Mesenchymal stem cell (in vitro differentiated cells and primary cell): ENCODE measurements around the gene RUFY4.

Experiments used
- DNase-seq: peaks from one replicate; pipeline ENCODE4 v3.0.0-alpha.2; 2013
- H2AFZ ChIP-seq: one replicate; pipeline ENCODE4 v1.6.1; 2013; ENCODE audit warnings: low read depth, mild to moderate bottlenecking, control low read depth, inconsistent platforms, low read length, moderate library complexity
- H2AK5ac ChIP-seq: 2 replicates; pipeline ENCODE4 v1.6.1; 2013; ENCODE audit warnings: low read length, moderate library complexity, mild to moderate bottlenecking, inconsistent platforms; ENCODE audit not compliant: severe bottlenecking
- H2BK120ac ChIP-seq: one replicate; pipeline ENCODE4 v1.6.1; 2013; ENCODE audit warnings: low read depth, mild to moderate bottlenecking, inconsistent platforms, low read length, moderate library complexity
- H2BK12ac ChIP-seq, 2 experiments: one replicate each; pipeline ENCODE4 v1.6.1; 2013; ENCODE audit warnings: inconsistent platforms in 2 of 2, low read length in 2 of 2, mild to moderate bottlenecking in 2 of 2, moderate library complexity in 2 of 2, control low read depth in 1 of 2
- H2BK15ac ChIP-seq: one replicate; pipeline ENCODE4 v1.6.1; 2013; ENCODE audit warnings: mild to moderate bottlenecking, low read depth, inconsistent platforms; ENCODE audit not compliant: poor library complexity, severe bottlenecking
- H2BK5ac ChIP-seq: 2 replicates; pipeline ENCODE4 v1.6.1; 2013; ENCODE audit warnings: low read depth, mild to moderate bottlenecking, low read length, control low read depth, inconsistent platforms; ENCODE audit not compliant: poor library complexity, severe bottlenecking
- H3K14ac ChIP-seq, 2 experiments: one replicate each; pipeline ENCODE4 v1.6.1; 2013; ENCODE audit warnings: inconsistent platforms in 2 of 2, low read length in 2 of 2, control low read depth in 1 of 2, mild to moderate bottlenecking in 1 of 2, moderate library complexity in 1 of 2
- H3K18ac ChIP-seq, 2 experiments: one replicate each; pipeline ENCODE4 v1.6.1; 2013; ENCODE audit warnings: inconsistent platforms in 2 of 2, low read length in 2 of 2, control low read depth in 1 of 2, low read depth in 1 of 2, mild to moderate bottlenecking in 1 of 2
- H3K23ac ChIP-seq, 2 experiments: one replicate each; pipeline ENCODE4 v1.6.1; 2013; ENCODE audit warnings: inconsistent platforms in 2 of 2, low read length in 2 of 2, mild to moderate bottlenecking in 2 of 2, moderate library complexity in 2 of 2, control low read depth in 1 of 2
- H3K27ac ChIP-seq: 2 replicates; pipeline ENCODE4 v1.5.1; 2013; ENCODE audit warnings: mild to moderate bottlenecking, moderate library complexity, low read length, control low read depth, inconsistent platforms; ENCODE audit not compliant: poor library complexity, severe bottlenecking
- H3K27me3 ChIP-seq, 2 experiments: 2 replicates each; pipeline versions ENCODE4 v1.6.1 to v1.7.0; 2013; ENCODE audit warnings: low read length in 2 of 2, mild to moderate bottlenecking in 2 of 2, moderate library complexity in 2 of 2, control low read depth in 1 of 2, inconsistent platforms in 1 of 2; ENCODE audit not compliant: control insufficient read depth in 1 of 2, insufficient read depth in 1 of 2
- H3K36me3 ChIP-seq, 2 experiments: 2 replicates each; pipeline versions ENCODE4 v1.6.1 to v1.7.0; 2013; ENCODE audit warnings: low read length in 2 of 2, control low read depth in 1 of 2, inconsistent platforms in 1 of 2, low read depth in 1 of 2, mild to moderate bottlenecking in 1 of 2; ENCODE audit not compliant: insufficient read depth in 2 of 2, control insufficient read depth in 1 of 2
- H3K4ac ChIP-seq, 2 experiments: one replicate each; pipeline ENCODE4 v1.6.1; 2013; ENCODE audit warnings: inconsistent platforms in 2 of 2, low read length in 2 of 2, mild to moderate bottlenecking in 2 of 2, moderate library complexity in 2 of 2, control low read depth in 1 of 2, low read depth in 1 of 2
- H3K4me1 ChIP-seq: 2 replicates; pipeline ENCODE4 v1.6.1; 2013; ENCODE audit warnings: low read depth, low read length, control low read depth; ENCODE audit not compliant: control insufficient read depth, insufficient read depth
- H3K4me2 ChIP-seq: 2 replicates; pipeline ENCODE4 v1.6.1; 2013; ENCODE audit warnings: low read length, mild to moderate bottlenecking, inconsistent platforms; ENCODE audit not compliant: poor library complexity, severe bottlenecking
- H3K4me3 ChIP-seq, 2 experiments: 2 replicates each; pipeline versions ENCODE4 v1.5.1 to v1.7.0; 2013; ENCODE audit warnings: low read length in 2 of 2, mild to moderate bottlenecking in 2 of 2, control low read depth in 1 of 2, low read depth in 1 of 2; ENCODE audit not compliant: insufficient read depth in 1 of 2
- H3K79me1 ChIP-seq: replicated peaks from 2 replicates; pipeline ENCODE4 v1.6.1; 2013; ENCODE audit warnings: mild to moderate bottlenecking, control low read depth, low read length, inconsistent platforms; ENCODE audit not compliant: poor library complexity, severe bottlenecking
- H3K9ac ChIP-seq: 2 replicates; pipeline ENCODE4 v1.7.0; 2013; ENCODE audit warnings: mild to moderate bottlenecking, low read length, moderate library complexity
- H3K9me3 ChIP-seq: 2 replicates; pipeline ENCODE4 v1.7.0; 2013; ENCODE audit warnings: mild to moderate bottlenecking, low read length; ENCODE audit not compliant: control insufficient read depth
- H4K8ac ChIP-seq: one replicate; pipeline ENCODE4 v1.6.1; 2013; ENCODE audit warnings: inconsistent platforms, mild to moderate bottlenecking, low read length, moderate library complexity
- H4K91ac ChIP-seq: one replicate; pipeline ENCODE4 v1.6.1; 2013; ENCODE audit warnings: mild to moderate bottlenecking, low read length, inconsistent platforms
- WGBS: methylation state at CpG from one replicate; pipeline ENCODE4 v1.1.7; 2013; ENCODE audit warnings: mixed read lengths; 5-methylcytosine and 5-hydroxymethylcytosine counted together

RUFY4 gene

DNA sequence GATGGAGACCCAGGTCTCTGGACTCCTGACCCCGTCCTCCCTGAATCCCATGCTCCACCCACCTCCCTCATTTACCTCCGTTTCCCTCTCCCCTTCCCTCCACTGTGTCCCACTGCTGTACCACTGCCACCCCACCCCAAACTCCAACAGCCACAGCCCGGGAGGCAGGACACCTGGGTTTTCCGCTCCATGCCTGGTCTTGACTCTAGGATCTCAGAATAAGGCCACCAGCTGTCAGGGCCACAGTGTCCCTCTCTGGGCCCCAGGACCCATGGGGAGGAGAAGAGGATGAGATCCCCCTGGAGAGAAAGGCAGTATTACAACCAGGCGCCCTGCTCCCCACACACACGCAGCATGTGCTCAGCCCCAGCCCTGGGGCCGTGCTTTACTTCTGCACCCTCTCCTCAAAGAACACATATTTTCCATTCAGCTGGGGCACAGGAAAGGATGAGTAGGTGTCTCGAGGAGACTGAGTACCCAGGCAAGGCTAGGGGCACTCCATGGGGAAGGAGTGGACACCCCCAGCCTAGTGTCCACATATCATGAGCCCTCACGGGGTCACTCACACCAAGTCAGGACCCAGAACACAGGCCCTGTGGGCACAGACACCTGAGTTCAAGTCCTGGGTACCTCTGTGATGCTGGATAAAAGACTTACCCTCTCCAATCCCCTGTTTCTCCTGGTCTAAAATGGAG, 700 bp downstream of the RUFY4 start:
- Histone ChIP-seq H3K23ac (no peak overlapping the region), H3K4me2 (no peak overlapping the region), H2AK5ac (no peak overlapping the region), H2BK12ac (no peak overlapping the region), H3K27ac (no peak overlapping the region), H3K27me3 (peaks cover 66 to 87% of the 10 kb centered on the region in 2 experiments), H3K18ac (no peak overlapping the region), H3K14ac (no peak overlapping the region), H3K9ac (no peak overlapping the region), H2BK120ac (no peak overlapping the region), H3K36me3 (no peaks in the 10 kb centered on the region), H3K4me1 (peaks cover 9% of the 10 kb centered on the region), H2BK15ac (no peak overlapping the region), H4K8ac (no peak overlapping the region), H3K79me1 (no peaks in the 10 kb centered on the region), H4K91ac (no peak overlapping the region), H3K4me3 (no peak overlapping the region), H2AFZ (no peak overlapping the region), H3K9me3 (no peaks in the 10 kb centered on the region), H2BK5ac (no peak overlapping the region), H3K4ac (no peak overlapping the region)
- WGBS, result 44% methylated on average over 6 of the region's 9 CpGs
- DNase-seq, result no peak

DNA sequence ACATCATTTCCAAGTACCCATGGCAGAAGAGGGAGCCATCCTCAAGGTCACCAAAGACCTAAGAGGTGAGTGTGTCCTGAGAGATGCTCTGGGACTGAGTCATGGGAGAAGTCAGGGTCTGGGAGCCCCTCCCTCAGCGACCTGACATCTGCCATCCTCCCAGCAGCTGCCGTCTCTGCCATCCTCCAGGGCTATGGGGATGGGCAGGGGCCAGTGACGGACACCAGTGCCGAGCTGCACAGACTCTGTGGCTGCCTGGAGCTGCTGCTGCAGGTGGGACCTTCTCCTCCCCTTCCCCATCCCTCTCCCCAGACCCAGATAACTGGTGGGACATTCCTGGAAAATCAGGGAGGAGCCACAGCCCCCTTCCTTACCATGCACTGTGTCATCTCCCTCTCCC, 1.5 kb downstream of the RUFY4 start:
- WGBS, result 66% methylated on average over 4 of the region's 4 CpGs
- no peaks in the 10 kb centered on the region for H3K9me3 ChIP-seq

DNA sequence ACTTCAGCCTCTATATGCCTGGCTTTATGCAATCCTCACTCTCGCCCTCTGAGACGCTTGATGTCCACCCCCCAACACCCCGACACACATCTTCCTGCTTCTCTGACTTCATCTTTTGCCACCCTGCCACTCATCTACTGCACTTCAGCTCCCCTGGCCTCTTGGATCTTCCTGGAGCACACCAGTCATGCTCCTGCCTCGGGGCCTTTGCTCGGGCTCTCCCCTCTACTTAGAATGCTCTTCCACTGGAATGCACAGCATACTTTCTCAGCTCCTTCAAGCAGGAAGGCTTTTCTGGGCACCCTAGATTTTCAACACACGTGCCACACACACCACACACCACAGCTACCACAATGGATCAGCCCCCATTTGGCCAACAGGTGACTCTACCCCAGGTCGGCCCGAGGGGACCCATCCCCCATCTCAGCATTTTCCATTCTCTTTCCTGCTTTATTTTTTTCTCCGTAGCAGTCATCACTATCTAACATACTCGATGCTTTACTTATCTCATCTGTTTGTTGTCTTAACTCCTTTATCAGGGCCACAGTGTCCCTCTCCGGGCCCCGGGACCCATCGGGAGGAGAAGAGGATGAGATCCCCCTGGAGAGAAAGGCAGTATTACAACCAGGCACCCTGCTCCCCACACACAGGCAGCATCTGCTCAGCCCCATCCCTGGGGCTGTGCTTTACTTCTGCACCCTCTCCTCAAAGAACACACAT, 2.3 kb downstream of the RUFY4 start:
- H3K14ac ChIP-seq, result no peak overlapping the region
- H3K4me1 ChIP-seq, result peaks cover 9% of the 10 kb centered on the region
- H3K27ac ChIP-seq, result no peak overlapping the region
- H3K4me3 ChIP-seq, result no peak overlapping the region
- H3K27me3 ChIP-seq, result peaks cover 71 to 91% of the 10 kb centered on the region in 2 experiments
- no peak for DNase-seq
- H4K91ac ChIP-seq, result no peak overlapping the region
- H4K8ac ChIP-seq, result no peak overlapping the region
- no peak overlapping the region for H3K18ac ChIP-seq
- H3K23ac ChIP-seq, result no peak overlapping the region
- no peak overlapping the region for H2AK5ac ChIP-seq
- no peak overlapping the region for H2BK12ac ChIP-seq
- no peaks in the 10 kb centered on the region for H3K9me3 ChIP-seq
- no peak overlapping the region for H3K4ac ChIP-seq
- H2BK15ac ChIP-seq, result no peak overlapping the region
- H2BK5ac ChIP-seq, result no peak overlapping the region
- H2AFZ ChIP-seq, result no peak overlapping the region
- H2BK120ac ChIP-seq, result no peak overlapping the region
- H3K9ac ChIP-seq, result no peak overlapping the region
- H3K36me3 ChIP-seq, result peaks cover 0 to 3% of the 10 kb centered on the region in 2 experiments
- WGBS, result 80% methylated on average over 13 of the region's 13 CpGs
- no peaks in the 10 kb centered on the region for H3K79me1 ChIP-seq
- H3K4me2 ChIP-seq, result no peak overlapping the region

More for the DNA sequence above, 1.5 kb downstream of the RUFY4 start:
- Histone ChIP-seq H2AK5ac (no peak overlapping the region), H3K4me3 (no peak overlapping the region), H3K18ac (no peak overlapping the region), H4K91ac (no peak overlapping the region), H3K27me3 (peaks cover 66 to 87% of the 10 kb centered on the region in 2 experiments), H3K23ac (no peak overlapping the region), H2BK120ac (no peak overlapping the region), H3K27ac (no peak overlapping the region), H2BK5ac (no peak overlapping the region), H3K36me3 (no peaks in the 10 kb centered on the region), H3K14ac (no peak overlapping the region), H2AFZ (no peak overlapping the region), H2BK15ac (no peak overlapping the region), H2BK12ac (no peak overlapping the region), H3K4me1 (peaks cover 9% of the 10 kb centered on the region), H3K79me1 (no peaks in the 10 kb centered on the region), H4K8ac (no peak overlapping the region), H3K9ac (no peak overlapping the region), H3K4me2 (no peak overlapping the region), H3K4ac (no peak overlapping the region)
- DNase-seq, result no peak

DNA sequence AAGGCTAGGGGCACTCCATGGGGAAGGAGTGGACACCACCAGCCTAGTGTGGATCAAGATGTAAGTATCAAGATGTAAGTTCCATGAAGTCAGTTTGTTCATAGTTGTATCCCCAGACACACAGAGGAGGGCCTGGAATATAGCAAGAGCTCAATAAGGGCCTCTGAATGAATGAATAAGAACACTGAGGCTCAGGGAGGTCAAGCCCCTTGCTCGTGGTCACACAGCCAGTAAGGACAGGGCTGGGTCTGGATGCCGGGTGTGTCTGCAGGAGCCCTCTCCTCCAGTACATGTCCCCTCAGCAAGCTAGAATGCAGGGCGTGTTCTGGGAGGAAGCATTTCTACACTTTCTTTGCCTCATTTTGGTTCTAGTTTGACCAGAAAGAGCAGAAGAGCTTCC, 2.9 kb downstream of the RUFY4 start:
- H3K9me3 ChIP-seq, result no peaks in the 10 kb centered on the region
- no peak overlapping the region for H3K14ac ChIP-seq
- no peak overlapping the region for H2AFZ ChIP-seq
- no peak overlapping the region for H2BK5ac ChIP-seq
- no peak overlapping the region for H3K18ac ChIP-seq
- H3K36me3 ChIP-seq, result peaks cover 0 to 4% of the 10 kb centered on the region in 2 experiments
- H2BK120ac ChIP-seq, result no peak overlapping the region
- H3K4me3 ChIP-seq, result no peak overlapping the region
- no peak overlapping the region for H3K27ac ChIP-seq
- H3K27me3 ChIP-seq, result peaks cover 68 to 89% of the 10 kb centered on the region in 2 experiments
- no peaks in the 10 kb centered on the region for H3K79me1 ChIP-seq
- no peak overlapping the region for H3K23ac ChIP-seq
- H4K8ac ChIP-seq, result no peak overlapping the region
- H3K4ac ChIP-seq, result no peak overlapping the region
- no peak overlapping the region for H3K4me2 ChIP-seq
- peaks cover 9% of the 10 kb centered on the region for H3K4me1 ChIP-seq
- H2BK12ac ChIP-seq, result no peak overlapping the region
- 86% methylated on average over 3 of the region's 3 CpGs for WGBS
- no peak for DNase-seq
- no peak overlapping the region for H2BK15ac ChIP-seq
- H4K91ac ChIP-seq, result no peak overlapping the region
- H2AK5ac ChIP-seq, result no peak overlapping the region
- H3K9ac ChIP-seq, result no peak overlapping the region
